ENCODE measurements around the gene RPS18. TPM values are rescaled to one million over a fixed set of nuclear protein-coding genes. Genes with fewer than 3 reads are reported as not detected.

Gene RPS18
- total and polyA plus RNA-seq, 9 of the 15 experiments (the other 6 are each of a cell fraction or from before 2014, with no cell fraction given): 5,023 to 17,516 (median 8,131) TPM

DNA sequence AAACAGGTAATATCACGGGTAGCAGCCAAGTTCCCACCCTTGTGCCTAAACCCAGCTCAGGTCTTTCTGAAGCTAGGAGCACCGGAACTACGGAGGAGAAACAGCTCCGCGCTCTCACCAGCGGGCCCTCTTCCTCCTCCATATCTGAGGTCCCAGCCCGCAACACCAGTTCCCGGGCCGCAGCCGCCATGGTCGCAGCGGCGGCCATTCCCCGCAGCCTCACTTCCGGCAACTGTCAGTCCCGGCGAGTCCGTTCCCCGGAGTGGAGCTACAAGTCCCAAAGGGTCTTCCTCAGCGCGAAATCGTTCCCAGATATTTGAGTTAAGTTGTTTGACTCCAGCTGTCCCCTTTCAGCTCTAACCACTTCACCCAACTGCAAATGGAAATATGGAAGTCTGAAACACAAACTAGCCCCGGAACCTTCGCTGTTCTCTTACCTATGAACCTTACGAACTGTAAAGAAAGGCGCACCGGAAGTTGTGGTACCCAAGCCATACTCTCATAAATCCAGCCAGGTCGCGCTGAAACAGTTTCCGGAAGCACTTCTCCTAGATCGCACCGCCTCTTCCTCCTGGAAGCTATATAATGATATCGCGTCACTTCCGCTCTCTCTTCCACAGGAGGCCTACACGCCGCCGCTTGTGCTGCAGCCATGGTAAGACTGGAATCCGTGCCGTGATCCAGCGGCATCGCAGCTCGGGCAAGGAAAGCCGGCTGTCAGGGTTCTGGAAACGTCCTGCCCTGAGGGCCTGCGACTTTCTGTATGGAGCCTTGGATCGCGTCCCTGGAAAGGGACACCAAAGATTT, at the start of gene RPS18, which contains the start of gene VPS52 (continued):
- TF ChIP-seq, protein P1, sequence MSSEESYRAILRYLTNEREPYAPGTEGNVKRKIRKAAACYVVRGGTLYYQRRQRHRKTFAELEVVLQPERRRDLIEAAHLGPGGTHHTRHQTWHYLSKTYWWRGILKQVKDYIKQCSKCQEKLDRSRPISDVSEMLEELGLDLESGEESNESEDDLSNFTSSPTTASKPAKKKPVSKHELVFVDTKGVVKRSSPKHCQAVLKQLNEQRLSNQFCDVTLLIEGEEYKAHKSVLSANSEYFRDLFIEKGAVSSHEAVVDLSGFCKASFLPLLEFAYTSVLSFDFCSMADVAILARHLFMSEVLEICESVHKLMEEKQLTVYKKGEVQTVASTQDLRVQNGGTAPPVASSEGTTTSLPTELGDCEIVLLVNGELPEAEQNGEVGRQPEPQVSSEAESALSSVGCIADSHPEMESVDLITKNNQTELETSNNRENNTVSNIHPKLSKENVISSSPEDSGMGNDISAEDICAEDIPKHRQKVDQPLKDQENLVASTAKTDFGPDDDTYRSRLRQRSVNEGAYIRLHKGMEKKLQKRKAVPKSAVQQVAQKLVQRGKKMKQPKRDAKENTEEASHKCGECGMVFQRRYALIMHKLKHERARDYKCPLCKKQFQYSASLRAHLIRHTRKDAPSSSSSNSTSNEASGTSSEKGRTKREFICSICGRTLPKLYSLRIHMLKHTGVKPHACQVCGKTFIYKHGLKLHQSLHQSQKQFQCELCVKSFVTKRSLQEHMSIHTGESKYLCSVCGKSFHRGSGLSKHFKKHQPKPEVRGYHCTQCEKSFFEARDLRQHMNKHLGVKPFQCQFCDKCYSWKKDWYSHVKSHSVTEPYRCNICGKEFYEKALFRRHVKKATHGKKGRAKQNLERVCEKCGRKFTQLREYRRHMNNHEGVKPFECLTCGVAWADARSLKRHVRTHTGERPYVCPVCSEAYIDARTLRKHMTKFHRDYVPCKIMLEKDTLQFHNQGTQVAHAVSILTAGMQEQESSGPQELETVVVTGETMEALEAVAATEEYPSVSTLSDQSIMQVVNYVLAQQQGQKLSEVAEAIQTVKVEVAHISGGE (CRISPR knock-in tag; IDR thresholded peaks at IDR 0.05): peak; percentile 98 to 99 (median 99)
- TF ChIP-seq COPS2 (conservative IDR thresholded peaks at IDR 0.05): no peak
- TF ChIP-seq ZNF197 (CRISPR knock-in tag; IDR thresholded peaks at IDR 0.05; ENCODE audit: low read depth): peak; percentile 89
- peak; percentile 79; the same call in 1 of the 2 replicates for TF ChIP-seq NBN (IDR thresholded peaks at IDR 0.05; ENCODE audit: low read depth)
- TF ChIP-seq, protein P2, sequence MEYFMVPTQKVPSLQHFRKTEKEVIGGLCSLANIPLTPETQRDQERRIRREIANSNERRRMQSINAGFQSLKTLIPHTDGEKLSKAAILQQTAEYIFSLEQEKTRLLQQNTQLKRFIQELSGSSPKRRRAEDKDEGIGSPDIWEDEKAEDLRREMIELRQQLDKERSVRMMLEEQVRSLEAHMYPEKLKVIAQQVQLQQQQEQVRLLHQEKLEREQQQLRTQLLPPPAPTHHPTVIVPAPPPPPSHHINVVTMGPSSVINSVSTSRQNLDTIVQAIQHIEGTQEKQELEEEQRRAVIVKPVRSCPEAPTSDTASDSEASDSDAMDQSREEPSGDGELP (CRISPR knock-in tag; IDR thresholded peaks at IDR 0.05; ENCODE audit: borderline replicate concordance): peak; percentile 81
- no peak for TF ChIP-seq CCNT2 (IDR thresholded peaks at IDR 0.05; ENCODE audit: borderline replicate concordance, extremely low read depth, insufficient read length, low read depth, low read length)
- TF ChIP-seq USF2 (CRISPR knock-in tag; IDR thresholded peaks at IDR 0.05): no peak
- TF ChIP-seq L3MBTL2 (IDR thresholded peaks at IDR 0.05): peak; percentile 61
- TF ChIP-seq ZBTB17 (CRISPR knock-in tag; IDR thresholded peaks at IDR 0.05): peak; percentile 74; the same call in 1 of the 2 replicates
- no peak; the same call in 1 of the 2 replicates for TF ChIP-seq MXI1 (IDR thresholded peaks at IDR 0.05; ENCODE audit: low read depth, low read length)
- TF ChIP-seq NFE2 (IDR thresholded peaks at IDR 0.05; ENCODE audit: low read depth): 0 out of 2 replicates have a peak, but pooled peaks have one; percentile 1
- no peak for TF ChIP-seq BMI1 (IDR thresholded peaks at IDR 0.05; ENCODE audit: low read length)
- TF ChIP-seq POLR2B (IDR thresholded peaks at IDR 0.05; ENCODE audit: low read depth, partially characterized antibody): peak; percentile 100
- TF ChIP-seq POLR2A (conservative IDR thresholded peaks at IDR 0.05): peak; percentile 100
- no peak for TF ChIP-seq ATF1 (CRISPR knock-in tag; IDR thresholded peaks at IDR 0.05)
- peak; percentile 97 for TF ChIP-seq ATF1 (tag; IDR thresholded peaks at IDR 0.05)
- TF ChIP-seq CBFA2T2 (conservative IDR thresholded peaks at IDR 0.05): no peak
- peak; percentile 90; the same call in 1 of the 2 replicates for TF ChIP-seq ZNF644 (tag; IDR thresholded peaks at IDR 0.05; ENCODE audit: low read depth)
- TF ChIP-seq FOXK2 (conservative IDR thresholded peaks at IDR 0.05 in 1 of 2, IDR thresholded peaks at IDR 0.05 in 1 of 2; ENCODE audit: low read depth in 2 of 2): peak; percentile 98 to 99
- TF ChIP-seq CXXC5 (CRISPR knock-in tag; IDR thresholded peaks at IDR 0.05): peak; percentile 86
- no peak for TF ChIP-seq PTTG1 (tag; IDR thresholded peaks at IDR 0.05; ENCODE audit: low read depth)
- no peak for TF ChIP-seq TCF7L2 (IDR thresholded peaks at IDR 0.05; ENCODE audit: low read depth, low read length)
- TF ChIP-seq MAZ (CRISPR knock-in tag; conservative IDR thresholded peaks at IDR 0.05 in 1 of 2, IDR thresholded peaks at IDR 0.05 in 1 of 2): peak; percentile 61 to 71

Data from K562 (cell line).